Loucy (cell line): ENCODE measurements around the gene ADAT2.
A peak's percentile ranks its signal among the peaks of the same experiment; 100 is the strongest.

Source experiments
- H2AFZ ChIP-seq: fragments of 200-600 bp; sonication (generic); 2 replicates; pipeline ENCODE4 v1.6.0; 2016; ENCODE audit warnings: antibody characterized with exemption, mild to moderate bottlenecking, low read length, moderate library complexity
- H3F3A ChIP-seq: fragments of 200-600 bp; 2 replicates; pipeline ENCODE4 v1.6.0; 2016; ENCODE audit warnings: antibody characterized with exemption, low read depth, mild to moderate bottlenecking
- H3K27me3 ChIP-seq: fragments of 200-600 bp; sonication (generic); 2 replicates; pipeline ENCODE4 v1.6.1; 2014; ENCODE audit warnings: low read length, mild to moderate bottlenecking; ENCODE audit not compliant: insufficient read depth, poor library complexity, severe bottlenecking
- H3K36me3 ChIP-seq: fragments of 200-600 bp; sonication (generic); 2 replicates; pipeline ENCODE4 v1.6.1; 2016; ENCODE audit warnings: low read length; ENCODE audit not compliant: insufficient read depth
- H3K4me1 ChIP-seq: fragments of 200-600 bp; sonication (generic); 2 replicates; pipeline ENCODE4 v1.5.1; 2014; ENCODE audit warnings: low read length, mild to moderate bottlenecking; ENCODE audit not compliant: insufficient read depth, poor library complexity, severe bottlenecking
- H3K4me2 ChIP-seq: fragments of 200-600 bp; sonication (generic); 2 replicates; pipeline ENCODE4 v1.6.0; 2014; ENCODE audit warnings: antibody characterized with exemption, low read length, low read depth, mild to moderate bottlenecking; ENCODE audit not compliant: poor library complexity, severe bottlenecking
- H3K4me3 ChIP-seq: fragments of 200-600 bp; sonication (generic); 2 replicates; pipeline ENCODE4 v1.5.1; 2014; ENCODE audit warnings: low read length, mild to moderate bottlenecking, mixed read lengths; ENCODE audit not compliant: poor library complexity, severe bottlenecking
- H3K79me2 ChIP-seq: fragments of 200-600 bp; sonication (generic); 2 replicates; pipeline ENCODE4 v1.6.1; 2014; ENCODE audit warnings: low read length; ENCODE audit not compliant: insufficient read depth
- H3K9ac ChIP-seq: fragments of 200-600 bp; sonication (generic); 2 replicates; pipeline ENCODE4 v1.6.0; 2014; ENCODE audit warnings: mild to moderate bottlenecking, low read depth, low read length, moderate library complexity; ENCODE audit not compliant: poor library complexity, severe bottlenecking
- H3K9me2 ChIP-seq: fragments of 200-600 bp; sonication (generic); replicated peaks from 2 replicates; pipeline ENCODE4 v1.6.1; 2016; ENCODE audit warnings: low read depth, low read length, mixed read lengths
- H3K9me3 ChIP-seq: fragments of 200-600 bp; sonication (generic); 2 replicates; pipeline ENCODE4 v1.6.1; 2014; ENCODE audit warnings: mild to moderate bottlenecking, antibody characterized with exemption, low read length, low read depth; ENCODE audit not compliant: insufficient read depth
- H4K20me1 ChIP-seq: fragments of 200-600 bp; sonication (generic); 2 replicates; pipeline ENCODE4 v1.6.0; 2014; ENCODE audit warnings: antibody characterized with exemption, low read length, mild to moderate bottlenecking; ENCODE audit not compliant: insufficient read depth, poor library complexity, severe bottlenecking
- CTCF ChIP-seq: fragments of 200-600 bp; sonication (generic); conservative IDR thresholded peaks from 2 replicates; pipeline ENCODE4 v1.5.1; 2014; ENCODE audit warnings: mild to moderate bottlenecking, antibody characterized with exemption, low read length
- EZH2phosphoT487 ChIP-seq: fragments of 200-600 bp; IDR thresholded peaks from 2 replicates; pipeline ENCODE4 v1.6.1; 2018; ENCODE audit warnings: antibody characterized with exemption, mild to moderate bottlenecking, moderate library complexity, borderline replicate concordance

ADAT2 gene

GRCh38 chr6:143402721-143403336, 47.7 kb downstream of the ADAT2 start:
- H3K36me3 ChIP-seq: no peaks in the 10 kb centered on the region
- no peak overlapping the region for H3K9ac ChIP-seq
- no peaks in the 10 kb centered on the region for H3K27me3 ChIP-seq
- no peak overlapping the region for H2AFZ ChIP-seq
- TF ChIP-seq EZH2phosphoT487: no peak
- TF ChIP-seq CTCF: no peak
- H3K4me2 ChIP-seq: no peak overlapping the region
- no peak overlapping the region for H3K4me3 ChIP-seq
- H4K20me1 ChIP-seq: no peaks in the 10 kb centered on the region
- no peaks in the 10 kb centered on the region for H3F3A ChIP-seq
- no peaks in the 10 kb centered on the region for H3K79me2 ChIP-seq
- H3K9me3 ChIP-seq: no peaks in the 10 kb centered on the region
- H3K9me2 ChIP-seq: no peaks in the 10 kb centered on the region
- peaks cover 17% of the 10 kb centered on the region for H3K4me1 ChIP-seq

GRCh38 chr6:143401636-143402370, 48.7 kb downstream of the ADAT2 start:
- Histone ChIP-seq H3K9ac (no peak overlapping the region), H3K4me3 (no peak overlapping the region), H3K79me2 (no peaks in the 10 kb centered on the region), H3K9me3 (no peaks in the 10 kb centered on the region), H2AFZ (peak overlapping the region; percentile 49), H3K4me1 (peaks cover 17% of the 10 kb centered on the region), H3K4me2 (peak overlapping the region; percentile 54), H3K36me3 (no peaks in the 10 kb centered on the region), H3F3A (no peaks in the 10 kb centered on the region), H3K27me3 (no peaks in the 10 kb centered on the region), H3K9me2 (no peaks in the 10 kb centered on the region), H4K20me1 (no peaks in the 10 kb centered on the region)
- no peak for TF ChIP-seq EZH2phosphoT487
- TF ChIP-seq CTCF: no peak

GRCh38 chr6:143401068-143401446, 49.4 kb downstream of the ADAT2 start:
- Histone ChIP-seq H3F3A (no peaks in the 10 kb centered on the region), H3K36me3 (no peaks in the 10 kb centered on the region), H4K20me1 (no peaks in the 10 kb centered on the region), H3K9me3 (no peaks in the 10 kb centered on the region), H3K79me2 (no peaks in the 10 kb centered on the region), H3K9ac (no peak overlapping the region), H3K9me2 (no peaks in the 10 kb centered on the region), H3K4me3 (peak overlapping the region; percentile 33), H3K4me1 (peaks cover 17% of the 10 kb centered on the region), H3K4me2 (peak overlapping the region; percentile 54), H3K27me3 (no peaks in the 10 kb centered on the region), H2AFZ (peak overlapping the region; percentile 49)
- TF ChIP-seq CTCF (no peak), EZH2phosphoT487 (no peak)
